H9 (cell line): Measurements from ENCODE around the gene BEND7. TPM values are rescaled to one million over a fixed set of nuclear protein-coding genes. Genes with fewer than 3 reads are reported as not detected.

Experiments
- DNase-seq: peaks from one replicate; pipeline ENCODE4 v3.0.0-alpha.2; 2017
- H2AFZ ChIP-seq: one replicate; pipeline ENCODE4 v1.6.1; 2013; ENCODE audit warnings: mild to moderate bottlenecking, low read length, control low read depth, moderate library complexity
- H2AK5ac ChIP-seq: 2 replicates; pipeline ENCODE4 v1.6.1; 2013; ENCODE audit warnings: low read length, control low read depth, mixed read lengths; ENCODE audit not compliant: insufficient read length
- H2BK120ac ChIP-seq: one replicate; pipeline ENCODE4 v1.6.1; 2013; ENCODE audit warnings: low read depth, mild to moderate bottlenecking, low read length, control low read depth, inconsistent platforms; ENCODE audit not compliant: poor library complexity, severe bottlenecking
- H2BK12ac ChIP-seq: 2 replicates; pipeline ENCODE4 v1.6.1; 2013; ENCODE audit warnings: low read length, control low read depth, mixed read lengths, low read depth; ENCODE audit not compliant: insufficient read length
- H2BK15ac ChIP-seq: 2 replicates; pipeline ENCODE4 v1.6.1; 2013; ENCODE audit warnings: low read depth, low read length, control low read depth
- H2BK20ac ChIP-seq: one replicate; pipeline ENCODE4 v1.6.1; 2013; ENCODE audit warnings: low read depth, mild to moderate bottlenecking, low read length, control low read depth, inconsistent platforms; ENCODE audit not compliant: poor library complexity, severe bottlenecking
- H2BK5ac ChIP-seq: 2 replicates; pipeline ENCODE4 v1.6.1; 2013; ENCODE audit warnings: low read length, control low read depth, mixed read lengths; ENCODE audit not compliant: insufficient read length
- H3K14ac ChIP-seq: 2 replicates; pipeline ENCODE4 v1.6.1; 2013; ENCODE audit warnings: low read length, control low read depth; ENCODE audit not compliant: insufficient read depth
- H3K18ac ChIP-seq: 2 replicates; pipeline ENCODE4 v1.6.1; 2013; ENCODE audit warnings: low read depth, mild to moderate bottlenecking, mixed read lengths, low read length, control low read depth; ENCODE audit not compliant: insufficient read length
- H3K23ac ChIP-seq: 2 replicates; pipeline ENCODE4 v1.6.1; 2013; ENCODE audit warnings: low read length, control low read depth, mixed read lengths, low read depth; ENCODE audit not compliant: insufficient read length
- H3K23me2 ChIP-seq: 2 replicates; pipeline ENCODE4 v1.6.1; 2013; ENCODE audit warnings: low read depth, mild to moderate bottlenecking, mixed read lengths, low read length, control low read depth; ENCODE audit not compliant: insufficient read length, poor library complexity, severe bottlenecking
- H3K27ac ChIP-seq: 2 replicates; pipeline ENCODE4 v1.5.1; 2013; ENCODE audit warnings: low read length, control low read depth, mixed read lengths, low read depth; ENCODE audit not compliant: insufficient read length
- H3K27me3 ChIP-seq: 2 replicates; pipeline ENCODE4 v1.6.1; 2013; ENCODE audit warnings: low read length, control low read depth, inconsistent platforms; ENCODE audit not compliant: insufficient read depth
- H3K4ac ChIP-seq: 2 replicates; pipeline ENCODE4 v1.6.1; 2013; ENCODE audit warnings: low read depth, mild to moderate bottlenecking, control low read depth, inconsistent platforms, low read length, moderate library complexity
- H3K4me1 ChIP-seq: 2 replicates; pipeline ENCODE4 v1.6.1; 2013; ENCODE audit warnings: low read length, control low read depth, inconsistent platforms; ENCODE audit not compliant: insufficient read depth
- H3K4me2 ChIP-seq: 2 replicates; pipeline ENCODE4 v1.6.1; 2013; ENCODE audit warnings: low read length, control low read depth, mixed read lengths; ENCODE audit not compliant: insufficient read length, insufficient read depth
- H3K56ac ChIP-seq: 2 replicates; pipeline ENCODE4 v1.6.1; 2013; ENCODE audit warnings: low read depth, mild to moderate bottlenecking, mixed read lengths, low read length, control low read depth; ENCODE audit not compliant: insufficient read length
- H3K79me1 ChIP-seq: 2 replicates; pipeline ENCODE4 v1.6.1; 2013; ENCODE audit warnings: low read depth, mild to moderate bottlenecking, moderate library complexity, low read length, control low read depth, inconsistent platforms; ENCODE audit not compliant: insufficient read depth, poor library complexity, severe bottlenecking
- H3K79me2 ChIP-seq: 2 replicates; pipeline ENCODE4 v1.6.1; 2013; ENCODE audit warnings: low read length, control low read depth, inconsistent platforms; ENCODE audit not compliant: insufficient read depth
- H3K9ac ChIP-seq: 2 replicates; pipeline ENCODE4 v1.6.1; 2013; ENCODE audit warnings: low read length, control low read depth, mixed read lengths; ENCODE audit not compliant: insufficient read length; ENCODE audit errors: extremely low read depth
- H3K9me3 ChIP-seq: one replicate; pipeline ENCODE4 v1.6.1; 2013; ENCODE audit warnings: low read depth, low read length, inconsistent platforms; ENCODE audit not compliant: control insufficient read depth
- H3T11ph ChIP-seq: one replicate; pipeline ENCODE4 v1.6.1; 2013; ENCODE audit warnings: mild to moderate bottlenecking, low read length, control low read depth, inconsistent platforms
- H4K20me1 ChIP-seq: one replicate; pipeline ENCODE4 v1.6.1; 2013; ENCODE audit not compliant: control insufficient read depth, insufficient read length, insufficient read depth
- H4K5ac ChIP-seq: 2 replicates; pipeline ENCODE4 v1.6.1; 2013; ENCODE audit warnings: low read depth, mild to moderate bottlenecking, mixed read lengths, low read length, control low read depth; ENCODE audit not compliant: insufficient read length
- H4K8ac ChIP-seq: replicated peaks from 2 replicates; pipeline ENCODE4 v1.6.1; 2013; ENCODE audit warnings: low read length, control low read depth, mixed read lengths, low read depth; ENCODE audit not compliant: insufficient read length
- H4K91ac ChIP-seq: 2 replicates; pipeline ENCODE4 v1.6.1; 2013; ENCODE audit warnings: low read depth, mild to moderate bottlenecking, moderate library complexity, mixed read lengths, low read length, control low read depth; ENCODE audit not compliant: insufficient read length
- H3K27ac Mint-ChIP-seq, 3 experiments: 2 replicates in 2 of 3; 3 replicates in 1 of 3; pipeline ENCODE4 v1.8.0; 2020 to 2021; ENCODE audit warnings: mixed read lengths in 3 of 3, mild to moderate bottlenecking in 1 of 3, moderate library complexity in 1 of 3
- H3K27me3 Mint-ChIP-seq: 2 replicates; pipeline ENCODE4 v1.8.0; 2021; ENCODE audit warnings: low read depth, mild to moderate bottlenecking, moderate library complexity, mixed read lengths
- H3K36me3 Mint-ChIP-seq, 3 experiments: 2 replicates in 2 of 3; 3 replicates in 1 of 3; pipeline ENCODE4 v1.8.0; 2020 to 2021; ENCODE audit warnings: low read depth in 3 of 3, mixed read lengths in 3 of 3; ENCODE audit not compliant: insufficient read depth in 1 of 3
- H3K4me1 Mint-ChIP-seq, 2 experiments: 2 replicates each; pipeline ENCODE4 v1.8.0; 2020; ENCODE audit warnings: mixed read lengths in 2 of 2
- H3K4me3 Mint-ChIP-seq, 2 experiments: 2 replicates in 1 of 2; 3 replicates in 1 of 2; pipeline ENCODE4 v1.8.0; 2020 to 2021; ENCODE audit warnings: mild to moderate bottlenecking in 2 of 2, mixed read lengths in 2 of 2, moderate library complexity in 1 of 2
- H3K9me3 Mint-ChIP-seq, 2 experiments: 2 replicates in 1 of 2; 3 replicates in 1 of 2; pipeline ENCODE4 v1.8.0; 2020; ENCODE audit warnings: mild to moderate bottlenecking in 2 of 2, mixed read lengths in 2 of 2, moderate library complexity in 1 of 2
- CTCF ChIP-seq: fragments of 200-600 bp; sonication (generic); conservative IDR thresholded peaks from 3 replicates; pipeline ENCODE4 v1.8.0; 2021; ENCODE audit warnings: antibody characterized with exemption, mild to moderate bottlenecking
- WGBS: extraction: QIAGEN DNeasy Blood & Tissue Kit; methylation state at CpG from one replicate; pipeline ENCODE4 v1.1.7; 2013; ENCODE audit warnings: missing lambda C conversion rate, low lambda C conversion rate, mixed read lengths; ENCODE audit not compliant: insufficient read length; ENCODE audit errors: extremely low coverage; 5-methylcytosine and 5-hydroxymethylcytosine counted together
- total RNA-seq: library from RNA; stranded (reverse); gene quantifications from 2 replicates; pipeline ENCODE4 v1.2.1, GENCODE V29; 2021

Gene BEND7
- total RNA-seq, 1 experiment from 2014 or later = 17.7 TPM

GRCh38 chr10:13499150-13499549, 29.7 kb downstream of the BEND7 start:
- no peak overlapping the region for H3K4me2 ChIP-seq
- Mint-ChIP-seq H3K27me3 (no peaks in the 10 kb centered on the region; the same call in 1 of the 2 replicates), H3K4me1 (peaks cover 13 to 18% of the 10 kb centered on the region in 2 experiments; a peak in 3 of 4 replicates), H3K9me3 (no peaks in the 10 kb centered on the region), H3K4me3 (no peak overlapping the region), H3K27ac (no peak overlapping the region), H3K36me3 (no peaks in the 10 kb centered on the region; a peak in 3 of 7 replicates)
- no peaks in the 10 kb centered on the region for H3K27me3 ChIP-seq
- no peak overlapping the region for H2BK12ac ChIP-seq
- no peak overlapping the region for H3K9ac ChIP-seq
- no peaks in the 10 kb centered on the region for H3K23me2 ChIP-seq
- WGBS = no CpG with 5 or more reads among the region's 5 CpGs
- no peak overlapping the region for H3K4ac ChIP-seq
- H2BK20ac ChIP-seq = no peak overlapping the region
- no peak overlapping the region for H2BK15ac ChIP-seq
- H4K91ac ChIP-seq = no peak overlapping the region
- H3K18ac ChIP-seq = no peak overlapping the region
- no peak overlapping the region for H2BK5ac ChIP-seq
- no peak for DNase-seq
- H3K9me3 ChIP-seq = no peaks in the 10 kb centered on the region
- H3K56ac ChIP-seq = no peak overlapping the region
- H3K27ac ChIP-seq = no peak overlapping the region
- no peaks in the 10 kb centered on the region for H3K79me1 ChIP-seq
- no peaks in the 10 kb centered on the region for H4K20me1 ChIP-seq
- no peak overlapping the region for H3T11ph ChIP-seq
- H4K8ac ChIP-seq = no peak overlapping the region
- no peaks in the 10 kb centered on the region for H3K79me2 ChIP-seq
- no peak overlapping the region for H2BK120ac ChIP-seq
- TF ChIP-seq CTCF = no peak
- no peak overlapping the region for H3K23ac ChIP-seq
- H3K14ac ChIP-seq = no peak overlapping the region
- H2AFZ ChIP-seq = no peak overlapping the region
- H4K5ac ChIP-seq = no peak overlapping the region
- H3K4me1 ChIP-seq = no peaks in the 10 kb centered on the region
- H2AK5ac ChIP-seq = no peak overlapping the region
